B cell (primary cell): ENCODE data around the gene GATAD2A. TPM values are rescaled to one million over a fixed set of nuclear protein-coding genes. Genes with fewer than 3 reads are reported as not detected.

ENCODE experiments used
- ATAC-seq: fragments of 200-7000 bp; cut with Tn5 transposase; one replicate; pipeline ENCODE4 v1.10.0; 2021; ENCODE audit warnings: low read depth, mild to moderate bottlenecking, moderate number of reproducible peaks, moderate library complexity
- CTCF ChIA-PET: fragments of 350-600 bp; sonication (Branson Sonifier 250); formaldehyde crosslinking; loops from one replicate; lab custom pipeline; 2021; ENCODE audit warnings: antibody characterized with exemption, inconsistent platforms; lab: Charles Lee
- POLR2A ChIA-PET: fragments of 350-600 bp; sonication (Branson Sonifier 250); formaldehyde crosslinking; loops from one replicate; lab custom pipeline; 2021; ENCODE audit warnings: antibody characterized with exemption; lab: Charles Lee
- DNase-seq: peaks from one replicate; pipeline ENCODE4 v3.0.0; 2013
- H2AFZ ChIP-seq: 2 replicates; pipeline ENCODE4 v1.6.1; 2012; ENCODE audit warnings: mild to moderate bottlenecking, low read depth, low read length; ENCODE audit not compliant: insufficient read depth, poor library complexity, severe bottlenecking
- H3K27ac ChIP-seq, 2 donors: 1 replicate in 1 of 2; 2 replicates in 1 of 2; pipeline ENCODE4 v1.5.1; 2012 to 2013; ENCODE audit warnings: low read length in 2 of 2, mild to moderate bottlenecking in 2 of 2, moderate library complexity in 1 of 2
- H3K27me3 ChIP-seq, 4 experiments: fragments of 200-600 bp in 1 of 4; sonication (generic) in 1 of 4; replicated peaks in 1 of 4; 1 replicate in 2 of 4; 2 replicates in 2 of 4; pipeline versions ENCODE4 v1.6.1 to v1.7.0; 2013 to 2016; ENCODE audit warnings: low read length in 3 of 4, mild to moderate bottlenecking in 2 of 4, mixed read lengths in 1 of 4, moderate library complexity in 1 of 4; ENCODE audit not compliant: insufficient read depth in 4 of 4, control insufficient read depth in 3 of 4; ENCODE audit errors: control extremely low read depth in 1 of 4
- H3K36me3 ChIP-seq, 2 experiments: replicated peaks in 1 of 2; 1 replicate in 1 of 2; 2 replicates in 1 of 2; pipeline versions ENCODE4 v1.6.1 to v1.7.1; 2013; ENCODE audit warnings: low read length in 1 of 2; ENCODE audit not compliant: insufficient read depth in 2 of 2, control insufficient read depth in 1 of 2; ENCODE audit errors: control extremely low read depth in 1 of 2, extremely low read depth in 1 of 2
- H3K4me1 ChIP-seq, 2 donors: fragments of 200-600 bp in 1 of 2; sonication (generic) in 1 of 2; 1 replicate in 1 of 2; 2 replicates in 1 of 2; pipeline versions ENCODE4 v1.5.1 to v1.6.1; 2013 to 2017; ENCODE audit warnings: low read length in 2 of 2; ENCODE audit not compliant: control insufficient read depth in 2 of 2, insufficient read depth in 2 of 2
- H3K4me2 ChIP-seq: replicated peaks from 2 replicates; pipeline ENCODE3; 2012; ENCODE audit warnings: mild to moderate bottlenecking, low read depth, low read length; ENCODE audit not compliant: poor library complexity, severe bottlenecking
- H3K4me3 ChIP-seq, 5 experiments: fragments of 200-600 bp in 1 of 5; sonication (generic) in 1 of 5; 1 replicate in 3 of 5; 2 replicates in 2 of 5; pipeline versions ENCODE4 v1.5.1 to v1.7.0; 2011 to 2016; ENCODE audit warnings: low read length in 4 of 5, mild to moderate bottlenecking in 4 of 5, low read depth in 2 of 5, control low read depth in 1 of 5, moderate library complexity in 1 of 5; ENCODE audit not compliant: insufficient read depth in 1 of 5; ENCODE audit errors: control extremely low read depth in 1 of 5, extremely low read depth in 1 of 5
- H3K79me2 ChIP-seq: fragments of 200-600 bp; sonication (generic); one replicate; pipeline ENCODE4 v1.6.0; 2016; ENCODE audit warnings: low read length; ENCODE audit not compliant: control insufficient read depth, insufficient read depth
- H3K9ac ChIP-seq: fragments of 200-600 bp; sonication (generic); 2 replicates; pipeline ENCODE4 v1.6.1; 2017; ENCODE audit warnings: mild to moderate bottlenecking, low read length, moderate library complexity
- H3K9me3 ChIP-seq, 3 donors: one replicate each; pipeline versions ENCODE4 v1.6.1 to v1.7.1; 2013; ENCODE audit warnings: low read length in 2 of 3; ENCODE audit not compliant: control insufficient read depth in 2 of 3, insufficient read depth in 1 of 3; ENCODE audit errors: control extremely low read depth in 1 of 3
- H4K20me1 ChIP-seq: 2 replicates; pipeline ENCODE4 v1.6.0; 2012; ENCODE audit warnings: mild to moderate bottlenecking, low read length; ENCODE audit not compliant: insufficient read depth, control insufficient read depth, poor library complexity, severe bottlenecking
- H3K27ac Mint-ChIP-seq: one replicate; pipeline ENCODE4 v1.8.0; 2021; ENCODE audit warnings: mixed read lengths
- H3K27me3 Mint-ChIP-seq: one replicate; pipeline ENCODE4 v1.8.0; 2021; ENCODE audit warnings: mixed read lengths
- H3K4me1 Mint-ChIP-seq: one replicate; pipeline ENCODE4 v1.8.0; 2021; ENCODE audit warnings: mixed read lengths
- H3K4me3 Mint-ChIP-seq: one replicate; pipeline ENCODE4 v1.8.0; 2021; ENCODE audit warnings: mixed read lengths
- H3K9me3 Mint-ChIP-seq: one replicate; pipeline ENCODE4 v1.8.0; 2022; ENCODE audit warnings: mixed read lengths; ENCODE audit not compliant: insufficient read depth
- EZH2 ChIP-seq: IDR thresholded peaks from 2 replicates; pipeline ENCODE4 v1.6.1; 2012; ENCODE audit warnings: borderline replicate concordance, low read depth, mild to moderate bottlenecking, moderate library complexity, low read length; ENCODE audit not compliant: insufficient read depth, poor library complexity, severe bottlenecking
- WGBS: methylation state at CpG from one replicate; pipeline ENCODE4 v1.1.5; 2013; ENCODE audit warnings: missing lambda C conversion rate; ENCODE audit not compliant: insufficient coverage; 5-methylcytosine and 5-hydroxymethylcytosine counted together
- intact Hi-C: fragments of 100-400 bp; cut with micrococcal nuclease; formaldehyde crosslinking; loops from one replicate; pipeline ENCODE4 v1.10.0; 2022
- polyA plus RNA-seq: library from polyadenylated mRNA; depleted of rRNA; stranded (reverse); fragments of >200 nt; gene quantifications from 2 replicates; pipeline ENCODE4 v1.2.3, GENCODE V29; 2012
- total RNA-seq, 2 donors: library from RNA; stranded (reverse); fragments of 120-200 nt in 1 of 2; gene quantifications; 1 replicate in 1 of 2; 2 replicates in 1 of 2; pipeline versions ENCODE4 v1.2.3 to v1.2.4, GENCODE V29; 2013 to 2022
- TF ChIP-seq, protein P1 (sequence below): fragments of 200-600 bp; IDR thresholded peaks from one replicate; pipeline ENCODE4 v1.8.0; 2022; ENCODE audit warnings: antibody characterized with exemption, mild to moderate bottlenecking

The GATAD2A gene
- total and polyA plus RNA-seq, 2 donors (not counting 1 experiment from before 2014, with no cell fraction given): 28.8 to 76.3 TPM

DNA sequence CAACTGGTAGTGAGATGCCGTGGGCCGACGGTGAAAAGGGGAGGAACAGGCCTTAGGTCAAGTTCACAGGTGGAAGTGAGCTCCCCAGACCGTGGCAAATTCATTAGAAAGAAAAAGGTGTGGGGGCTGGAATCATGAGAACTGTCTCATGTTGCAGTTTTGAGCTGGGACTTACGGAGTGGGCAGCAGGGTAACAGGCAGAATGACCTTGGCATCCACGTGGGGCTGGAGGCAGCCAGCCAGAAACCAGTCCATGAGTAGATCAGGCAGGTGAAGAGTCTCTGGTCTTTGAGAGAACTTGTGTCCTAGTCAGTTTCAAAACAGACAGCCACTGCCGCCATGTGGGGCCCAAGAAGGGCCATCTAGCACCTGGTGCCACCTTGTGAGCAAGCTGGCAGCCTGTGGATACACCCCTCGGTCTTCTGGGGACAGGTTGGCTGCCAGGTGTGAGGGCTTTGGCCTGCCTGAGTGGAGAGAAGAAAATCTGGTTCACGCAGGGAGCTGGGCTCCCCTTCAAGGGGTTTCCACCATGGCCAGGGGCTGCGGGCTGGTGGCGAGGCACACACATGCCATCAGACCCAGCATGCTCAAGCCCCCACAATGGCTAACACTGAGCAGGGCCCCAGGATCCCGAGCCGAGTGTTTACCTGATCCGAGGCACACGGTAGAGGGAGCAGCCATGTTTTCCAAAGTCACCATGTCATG is 86.0 kb downstream of the GATAD2A start:
- intact Hi-C loops: no loop called here
- Histone ChIP-seq H4K20me1 (peaks cover 7% of the 10 kb centered on the region), H3K36me3 (peaks cover 0 to 45% of the 10 kb centered on the region in 2 experiments), H3K79me2 (peaks cover 74% of the 10 kb centered on the region), H3K4me3 (no peak overlapping the region), H3K9me3 (no peaks in the 10 kb centered on the region), H3K27ac (no peak overlapping the region), H3K4me2 (no peak overlapping the region), H3K27me3 (no peaks in the 10 kb centered on the region), H3K4me1 (peaks cover 27 to 35% of the 10 kb centered on the region in 2 donors), H2AFZ (no peak overlapping the region), H3K9ac (no peak overlapping the region)
- Mint-ChIP-seq H3K4me1 (peaks cover 38% of the 10 kb centered on the region), H3K27ac (no peak overlapping the region), H3K9me3 (no peaks in the 10 kb centered on the region), H3K4me3 (no peak overlapping the region), H3K27me3 (no peaks in the 10 kb centered on the region)
- ATAC-seq (no peak), DNase-seq (no peak)
- ChIA-PET POLR2A (interaction anchor here (2.2 kb wide), 1 partner anchor 106 kb away, joined by 10 read pairs; no protein-coding TSS in a partner anchor), CTCF (interaction anchor here (0.5 to 9.6 kb wide), 24 partner anchors 10 to 457 kb away, joined by 3 to 301 read pairs (median 5); partner anchors contain the start of genes GATAD2A, NDUFA13 and TSSK6)
- WGBS: 96% methylated on average over 15 of the region's 15 CpGs
- no peak for TF ChIP-seq EZH2
- TF ChIP-seq, protein P1, sequence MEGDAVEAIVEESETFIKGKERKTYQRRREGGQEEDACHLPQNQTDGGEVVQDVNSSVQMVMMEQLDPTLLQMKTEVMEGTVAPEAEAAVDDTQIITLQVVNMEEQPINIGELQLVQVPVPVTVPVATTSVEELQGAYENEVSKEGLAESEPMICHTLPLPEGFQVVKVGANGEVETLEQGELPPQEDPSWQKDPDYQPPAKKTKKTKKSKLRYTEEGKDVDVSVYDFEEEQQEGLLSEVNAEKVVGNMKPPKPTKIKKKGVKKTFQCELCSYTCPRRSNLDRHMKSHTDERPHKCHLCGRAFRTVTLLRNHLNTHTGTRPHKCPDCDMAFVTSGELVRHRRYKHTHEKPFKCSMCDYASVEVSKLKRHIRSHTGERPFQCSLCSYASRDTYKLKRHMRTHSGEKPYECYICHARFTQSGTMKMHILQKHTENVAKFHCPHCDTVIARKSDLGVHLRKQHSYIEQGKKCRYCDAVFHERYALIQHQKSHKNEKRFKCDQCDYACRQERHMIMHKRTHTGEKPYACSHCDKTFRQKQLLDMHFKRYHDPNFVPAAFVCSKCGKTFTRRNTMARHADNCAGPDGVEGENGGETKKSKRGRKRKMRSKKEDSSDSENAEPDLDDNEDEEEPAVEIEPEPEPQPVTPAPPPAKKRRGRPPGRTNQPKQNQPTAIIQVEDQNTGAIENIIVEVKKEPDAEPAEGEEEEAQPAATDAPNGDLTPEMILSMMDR: no peak

DNA sequence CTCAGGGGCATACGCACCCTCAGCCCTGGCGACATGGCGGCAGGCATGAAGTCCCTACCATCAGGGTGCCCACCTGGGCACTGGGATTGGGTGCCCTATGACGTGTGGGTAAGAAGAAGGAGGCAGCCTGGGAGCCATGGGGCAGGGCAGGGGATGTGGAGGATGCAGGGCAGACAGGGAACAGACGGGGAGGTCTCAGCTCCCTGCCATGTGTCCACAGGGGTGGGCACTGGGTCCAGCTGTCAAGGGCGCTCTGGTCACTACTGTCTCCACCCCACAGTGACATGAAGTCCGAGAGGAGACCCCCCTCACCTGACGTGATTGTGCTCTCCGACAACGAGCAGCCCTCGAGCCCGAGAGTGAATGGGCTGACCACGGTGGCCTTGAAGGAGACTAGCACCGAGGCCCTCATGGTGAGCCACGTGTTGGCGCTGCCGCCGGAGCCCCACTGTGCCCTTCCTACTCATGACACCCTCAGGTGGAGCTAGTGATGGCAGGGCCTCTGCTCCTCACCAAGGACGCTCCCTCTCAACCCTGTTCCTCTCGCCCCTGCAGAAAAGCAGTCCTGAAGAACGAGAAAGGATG is 86.6 kb downstream of the GATAD2A start:
- no peak overlapping the region for H3K4me2 ChIP-seq
- Mint-ChIP-seq H3K9me3 (no peaks in the 10 kb centered on the region), H3K4me3 (no peak overlapping the region), H3K27ac (no peak overlapping the region), H3K4me1 (peaks cover 33% of the 10 kb centered on the region), H3K27me3 (no peaks in the 10 kb centered on the region)
- H3K36me3 ChIP-seq: peaks cover 0 to 46% of the 10 kb centered on the region in 2 experiments
- no peak overlapping the region for H3K9ac ChIP-seq
- H3K27me3 ChIP-seq: no peaks in the 10 kb centered on the region
- H3K27ac ChIP-seq: no peak overlapping the region
- H3K4me3 ChIP-seq: no peak overlapping the region
- no peak overlapping the region for H2AFZ ChIP-seq
- ChIA-PET POLR2A (interaction anchor here (0.6 to 1.2 kb wide), 2 partner anchors 87 to 319 kb away, joined by 3 read pairs; partner anchors contain the start of gene GATAD2A), CTCF (interaction anchor here (0.6 to 9.6 kb wide), 7 partner anchors 11 to 245 kb away, joined by 3 to 301 read pairs (median 13); partner anchors contain the start of genes GATAD2A, NDUFA13 and TSSK6)
- H3K4me1 ChIP-seq: peaks cover 27 to 32% of the 10 kb centered on the region in 2 donors
- no peaks in the 10 kb centered on the region for H3K9me3 ChIP-seq
- ATAC-seq: no peak
- peaks cover 7% of the 10 kb centered on the region for H4K20me1 ChIP-seq
- TF ChIP-seq, protein P1: no peak
- no peak for TF ChIP-seq EZH2
- no peak for DNase-seq
- intact Hi-C loops: no loop called here
- H3K79me2 ChIP-seq: peaks cover 74% of the 10 kb centered on the region
- whole genome bisulfite sequencing: 97% methylated on average over 13 of the region's 21 CpGs
